Sigmoid colon (tissue), 4 donors: ENCODE data around the gene MYO18B.

Experiments used
- CTCF ChIP-seq, 4 experiments: fragments of 450-650 bp in 3 of 4; fragments of 200-600 bp in 1 of 4; IDR thresholded peaks; one replicate each; pipeline ENCODE4 v1.5.1; 2016 to 2019; ENCODE audit warnings: antibody characterized with exemption in 4 of 4, mild to moderate bottlenecking in 3 of 4, moderate library complexity in 2 of 4
- EP300 ChIP-seq, 4 donors: sonication (generic); formaldehyde crosslinking; IDR thresholded peaks; one replicate each; pipeline ENCODE4 v1.6.1; 2017; ENCODE audit warnings: antibody characterized with exemption in 4 of 4
- POLR2AphosphoS5 ChIP-seq, 4 donors: sonication (generic); formaldehyde crosslinking; IDR thresholded peaks; one replicate each; pipeline ENCODE4 v1.6.1; 2017; ENCODE audit warnings: antibody characterized with exemption in 4 of 4

GRCh38 chr22:25823276-25823675, 81.3 kb downstream of the MYO18B start:
- TF ChIP-seq EP300 (IDR thresholded peaks at IDR 0.05), result no peak
- no peak for TF ChIP-seq CTCF (IDR thresholded peaks at IDR 0.05)
- TF ChIP-seq POLR2AphosphoS5 (IDR thresholded peaks at IDR 0.05), result no peak
